Caki2 (cell line): ENCODE results near the gene TNS1. TPM values are rescaled to one million over a fixed set of nuclear protein-coding genes. Genes with fewer than 3 reads are reported as not detected.

Experiments
- DNase-seq: peaks from one replicate; pipeline ENCODE4 v3.0.0-alpha.2; 2015; ENCODE audit warnings: low read depth
- in situ Hi-C: cut with HindIII; loops from 2 replicates; pipeline ENCODE4 v1.10.0; 2016; ENCODE audit warnings: low sequenced_read_pairs, low pct_unique_long_range_greater_than_20kb, mixed read lengths
- total RNA-seq: library from RNA; depleted of rRNA; stranded (reverse); fragments of >200 nt; shearing (Covaris generic); gene quantifications from 2 replicates; pipeline ENCODE4 v1.2.3, GENCODE V29; 2014; ENCODE audit warnings: low replicate concordance

Gene TNS1
- total RNA-seq, 1 experiment from 2014 or later, result 0.68 TPM

GRCh38 chr2:217777906-217778305 lies 224.9 kb downstream of the TNS1 start:
- in situ Hi-C loops, result no loop called here

GRCh38 chr2:217776631-217777030 lies 226.2 kb downstream of the TNS1 start:
- no peak for DNase-seq
- in situ Hi-C loops, result no loop called here

More at GRCh38 chr2:217777906-217778305, 224.9 kb downstream of the TNS1 start:
- DNase-seq, result no peak

GRCh38 chr2:217775920-217776503 lies 226.8 kb downstream of the TNS1 start:
- DNase-seq, result no peak
- in situ Hi-C loops, result no loop called here

GRCh38 chr2:217774232-217774631 lies 228.6 kb downstream of the TNS1 start:
- DNase-seq, result no peak
- in situ Hi-C loops, result no loop called here

- DNase-seq, result no peak
- in situ Hi-C loops, result no loop called here
These were observed 229.3 kb downstream of the TNS1 start for GRCh38 chr2:217773539-217773938.

GRCh38 chr2:217766356-217766755 lies 236.4 kb downstream of the TNS1 start:
- in situ Hi-C loops, result no loop called here
- no peak for DNase-seq

- no peak for DNase-seq
These were observed 241.0 kb downstream of the TNS1 start for GRCh38 chr2:217761645-217762277.

GRCh38 chr2:217759991-217760390 lies 242.8 kb downstream of the TNS1 start:
- in situ Hi-C loops, result no loop called here

More at GRCh38 chr2:217761645-217762277, 241.0 kb downstream of the TNS1 start:
- in situ Hi-C loops, result no loop called here

GRCh38 chr2:217757108-217757463 lies 245.7 kb downstream of the TNS1 start:
- in situ Hi-C loops, result no loop called here
- DNase-seq, result no peak

More at GRCh38 chr2:217759991-217760390, 242.8 kb downstream of the TNS1 start:
- no peak for DNase-seq

GRCh38 chr2:217756375-217757107 lies 246.3 kb downstream of the TNS1 start:
- DNase-seq, result peak; percentile 33
- in situ Hi-C loops, result no loop called here

- in situ Hi-C loops, result no loop called here
- no peak for DNase-seq
These were observed 247.6 kb downstream of the TNS1 start for GRCh38 chr2:217755027-217755745.

GRCh38 chr2:217753460-217754200 lies 249.2 kb downstream of the TNS1 start:
- DNase-seq, result no peak
- in situ Hi-C loops, result no loop called here

GRCh38 chr2:217752714-217753459 lies 249.9 kb downstream of the TNS1 start:
- no peak for DNase-seq
- in situ Hi-C loops, result no loop called here

- no peak for DNase-seq
- in situ Hi-C loops, result no loop called here
These were observed 250.8 kb downstream of the TNS1 start for GRCh38 chr2:217751952-217752351.

- no peak for DNase-seq
- in situ Hi-C loops, result no loop called here
These were observed 251.6 kb downstream of the TNS1 start for GRCh38 chr2:217751192-217751591.
